ENCODE data around the gene UBE2L3. TPM values are rescaled to one million over a fixed set of nuclear protein-coding genes. Genes with fewer than 3 reads are reported as not detected.

Gene UBE2L3
- total and polyA plus RNA-seq, 10 of the 15 experiments (the other 5 are each of a cell fraction or from before 2014, with no cell fraction given): 55.7 to 168 (median 113) TPM

GRCh38 chr22:21567456-21568346 is at the start of gene UBE2L3 (continued):
- TF ChIP-seq, protein P1, sequence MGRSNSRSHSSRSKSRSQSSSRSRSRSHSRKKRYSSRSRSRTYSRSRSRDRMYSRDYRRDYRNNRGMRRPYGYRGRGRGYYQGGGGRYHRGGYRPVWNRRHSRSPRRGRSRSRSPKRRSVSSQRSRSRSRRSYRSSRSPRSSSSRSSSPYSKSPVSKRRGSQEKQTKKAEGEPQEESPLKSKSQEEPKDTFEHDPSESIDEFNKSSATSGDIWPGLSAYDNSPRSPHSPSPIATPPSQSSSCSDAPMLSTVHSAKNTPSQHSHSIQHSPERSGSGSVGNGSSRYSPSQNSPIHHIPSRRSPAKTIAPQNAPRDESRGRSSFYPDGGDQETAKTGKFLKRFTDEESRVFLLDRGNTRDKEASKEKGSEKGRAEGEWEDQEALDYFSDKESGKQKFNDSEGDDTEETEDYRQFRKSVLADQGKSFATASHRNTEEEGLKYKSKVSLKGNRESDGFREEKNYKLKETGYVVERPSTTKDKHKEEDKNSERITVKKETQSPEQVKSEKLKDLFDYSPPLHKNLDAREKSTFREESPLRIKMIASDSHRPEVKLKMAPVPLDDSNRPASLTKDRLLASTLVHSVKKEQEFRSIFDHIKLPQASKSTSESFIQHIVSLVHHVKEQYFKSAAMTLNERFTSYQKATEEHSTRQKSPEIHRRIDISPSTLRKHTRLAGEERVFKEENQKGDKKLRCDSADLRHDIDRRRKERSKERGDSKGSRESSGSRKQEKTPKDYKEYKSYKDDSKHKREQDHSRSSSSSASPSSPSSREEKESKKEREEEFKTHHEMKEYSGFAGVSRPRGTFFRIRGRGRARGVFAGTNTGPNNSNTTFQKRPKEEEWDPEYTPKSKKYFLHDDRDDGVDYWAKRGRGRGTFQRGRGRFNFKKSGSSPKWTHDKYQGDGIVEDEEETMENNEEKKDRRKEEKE (IDR thresholded peaks at IDR 0.05): no peak
- TF ChIP-seq BMI1 (IDR thresholded peaks at IDR 0.05; ENCODE audit: borderline replicate concordance): peak; percentile 93
- TF ChIP-seq, protein P2, sequence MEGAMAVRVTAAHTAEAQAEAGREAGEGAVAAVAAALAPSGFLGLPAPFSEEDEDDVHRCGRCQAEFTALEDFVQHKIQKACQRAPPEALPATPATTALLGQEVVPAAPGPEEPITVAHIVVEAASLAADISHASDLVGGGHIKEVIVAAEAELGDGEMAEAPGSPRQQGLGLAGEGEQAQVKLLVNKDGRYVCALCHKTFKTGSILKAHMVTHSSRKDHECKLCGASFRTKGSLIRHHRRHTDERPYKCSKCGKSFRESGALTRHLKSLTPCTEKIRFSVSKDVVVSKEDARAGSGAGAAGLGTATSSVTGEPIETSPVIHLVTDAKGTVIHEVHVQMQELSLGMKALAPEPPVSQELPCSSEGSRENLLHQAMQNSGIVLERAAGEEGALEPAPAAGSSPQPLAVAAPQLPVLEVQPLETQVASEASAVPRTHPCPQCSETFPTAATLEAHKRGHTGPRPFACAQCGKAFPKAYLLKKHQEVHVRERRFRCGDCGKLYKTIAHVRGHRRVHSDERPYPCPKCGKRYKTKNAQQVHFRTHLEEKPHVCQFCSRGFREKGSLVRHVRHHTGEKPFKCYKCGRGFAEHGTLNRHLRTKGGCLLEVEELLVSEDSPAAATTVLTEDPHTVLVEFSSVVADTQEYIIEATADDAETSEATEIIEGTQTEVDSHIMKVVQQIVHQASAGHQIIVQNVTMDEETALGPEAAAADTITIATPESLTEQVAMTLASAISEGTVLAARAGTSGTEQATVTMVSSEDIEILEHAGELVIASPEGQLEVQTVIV (IDR thresholded peaks at IDR 0.05; ENCODE audit: borderline replicate concordance, partially characterized antibody): peak; percentile 55
- TF ChIP-seq, protein P3, sequence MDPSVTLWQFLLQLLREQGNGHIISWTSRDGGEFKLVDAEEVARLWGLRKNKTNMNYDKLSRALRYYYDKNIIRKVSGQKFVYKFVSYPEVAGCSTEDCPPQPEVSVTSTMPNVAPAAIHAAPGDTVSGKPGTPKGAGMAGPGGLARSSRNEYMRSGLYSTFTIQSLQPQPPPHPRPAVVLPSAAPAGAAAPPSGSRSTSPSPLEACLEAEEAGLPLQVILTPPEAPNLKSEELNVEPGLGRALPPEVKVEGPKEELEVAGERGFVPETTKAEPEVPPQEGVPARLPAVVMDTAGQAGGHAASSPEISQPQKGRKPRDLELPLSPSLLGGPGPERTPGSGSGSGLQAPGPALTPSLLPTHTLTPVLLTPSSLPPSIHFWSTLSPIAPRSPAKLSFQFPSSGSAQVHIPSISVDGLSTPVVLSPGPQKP (IDR thresholded peaks at IDR 0.05; ENCODE audit: low read depth, low read length): 0 out of 2 replicates have a peak, but pooled peaks have one; percentile 9
- TF ChIP-seq PML (IDR thresholded peaks at IDR 0.05; ENCODE audit: low read length): peak; percentile 60; the same call in 1 of the 2 replicates
- peak; percentile 100 for TF ChIP-seq DPF2 (IDR thresholded peaks at IDR 0.05)
- TF ChIP-seq BCL3 (IDR thresholded peaks at IDR 0.05; ENCODE audit: borderline replicate concordance, insufficient read depth, low read depth, low read length, poor library complexity, severe bottlenecking): no peak
- no peak for TF ChIP-seq ZNF274 (IDR thresholded peaks at IDR 0.05; ENCODE audit: insufficient read depth, insufficient read length)
- TF ChIP-seq ZNF207 (IDR thresholded peaks at IDR 0.05; ENCODE audit: borderline replicate concordance): peak; percentile 63; the same call in 1 of the 2 replicates
- TF ChIP-seq PKNOX1 (IDR thresholded peaks at IDR 0.05): peak; percentile 24; the same call in 1 of the 2 replicates
- TF ChIP-seq MXI1 (IDR thresholded peaks at IDR 0.05; ENCODE audit: low read depth, low read length): peak; percentile 17; the same call in 1 of the 2 replicates
- no peak for TF ChIP-seq NFIC (IDR thresholded peaks at IDR 0.05; ENCODE audit: low read depth, low read length)
- TF ChIP-seq GABPA (IDR thresholded peaks at IDR 0.05; ENCODE audit: low read depth): peak; percentile 63
- TF ChIP-seq, protein P4, sequence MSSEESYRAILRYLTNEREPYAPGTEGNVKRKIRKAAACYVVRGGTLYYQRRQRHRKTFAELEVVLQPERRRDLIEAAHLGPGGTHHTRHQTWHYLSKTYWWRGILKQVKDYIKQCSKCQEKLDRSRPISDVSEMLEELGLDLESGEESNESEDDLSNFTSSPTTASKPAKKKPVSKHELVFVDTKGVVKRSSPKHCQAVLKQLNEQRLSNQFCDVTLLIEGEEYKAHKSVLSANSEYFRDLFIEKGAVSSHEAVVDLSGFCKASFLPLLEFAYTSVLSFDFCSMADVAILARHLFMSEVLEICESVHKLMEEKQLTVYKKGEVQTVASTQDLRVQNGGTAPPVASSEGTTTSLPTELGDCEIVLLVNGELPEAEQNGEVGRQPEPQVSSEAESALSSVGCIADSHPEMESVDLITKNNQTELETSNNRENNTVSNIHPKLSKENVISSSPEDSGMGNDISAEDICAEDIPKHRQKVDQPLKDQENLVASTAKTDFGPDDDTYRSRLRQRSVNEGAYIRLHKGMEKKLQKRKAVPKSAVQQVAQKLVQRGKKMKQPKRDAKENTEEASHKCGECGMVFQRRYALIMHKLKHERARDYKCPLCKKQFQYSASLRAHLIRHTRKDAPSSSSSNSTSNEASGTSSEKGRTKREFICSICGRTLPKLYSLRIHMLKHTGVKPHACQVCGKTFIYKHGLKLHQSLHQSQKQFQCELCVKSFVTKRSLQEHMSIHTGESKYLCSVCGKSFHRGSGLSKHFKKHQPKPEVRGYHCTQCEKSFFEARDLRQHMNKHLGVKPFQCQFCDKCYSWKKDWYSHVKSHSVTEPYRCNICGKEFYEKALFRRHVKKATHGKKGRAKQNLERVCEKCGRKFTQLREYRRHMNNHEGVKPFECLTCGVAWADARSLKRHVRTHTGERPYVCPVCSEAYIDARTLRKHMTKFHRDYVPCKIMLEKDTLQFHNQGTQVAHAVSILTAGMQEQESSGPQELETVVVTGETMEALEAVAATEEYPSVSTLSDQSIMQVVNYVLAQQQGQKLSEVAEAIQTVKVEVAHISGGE (CRISPR knock-in tag; IDR thresholded peaks at IDR 0.05): no peak
- TF ChIP-seq WRNIP1 (IDR thresholded peaks at IDR 0.05; ENCODE audit: borderline replicate concordance, low read depth, low read length): peak; percentile 99; the same call in 1 of the 2 replicates
